ENCODE data around the gene FAM114A2. TPM values are rescaled to one million over a fixed set of nuclear protein-coding genes. Genes with fewer than 3 reads are reported as not detected.

The FAM114A2 gene
- total RNA-seq, 2 experiments from 2014 or later = 16.5 to 33.2 TPM

DNA sequence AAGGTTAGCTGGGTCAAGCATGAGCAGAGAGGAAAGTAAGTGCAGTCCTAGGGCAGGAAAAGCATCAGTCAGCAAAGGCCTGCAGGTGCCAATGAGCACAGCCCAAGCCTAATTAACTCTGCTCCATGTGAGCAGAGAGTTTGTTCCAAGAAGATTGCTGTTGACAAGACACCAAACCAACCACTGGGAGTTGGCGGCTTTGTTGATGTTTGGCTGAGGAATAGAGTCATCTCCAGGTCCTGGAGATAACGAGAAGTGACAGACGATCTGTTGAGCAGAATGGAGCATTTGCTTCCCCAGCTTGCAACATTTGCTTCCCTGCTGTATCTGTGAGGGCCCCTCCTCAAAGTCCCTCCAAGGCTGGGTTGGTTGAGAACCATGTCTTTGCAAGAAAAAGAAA lies 68.2 kb downstream of the FAM114A2 start:
- intact Hi-C loops (cut with micrococcal nuclease; ENCODE audit: unreplicated experiment) = loop anchor here (10.0 kb wide), 1 partner anchor 644 kb away; no protein-coding TSS in a partner anchor
- H3K79me2 ChIP-seq (ENCODE audit: insufficient read depth, low read depth, low read length) = no peaks in the 10 kb centered on the region
- TF ChIP-seq CTCF (conservative IDR thresholded peaks at IDR 0.05; ENCODE audit: low read length) (no peak), EZH2phosphoT487 (IDR thresholded peaks at IDR 0.05; ENCODE audit: borderline replicate concordance, low read depth, low read length) (no peak)
- no peak for DNase-seq (ENCODE audit: low spot score)
- no peaks in the 10 kb centered on the region for H4K20me1 ChIP-seq (ENCODE audit: insufficient read depth, low read length)
- no peak overlapping the region for H3K4me3 ChIP-seq (ENCODE audit: low read depth, low read length, poor library complexity, severe bottlenecking)
- no TSS peak for BruUV-seq (replicated peaks)
- H3K4me2 ChIP-seq (ENCODE audit: low read length) = no peak overlapping the region
- no peak overlapping the region for H3K27ac ChIP-seq (ENCODE audit: low read depth, low read length, poor library complexity, severe bottlenecking)
- POLR2A ChIA-PET = interaction anchor here (0.8 to 0.9 kb wide), 2 partner anchors 70 to 761 kb away, joined by 3 read pairs; no protein-coding TSS in a partner anchor
- H3K9me2 ChIP-seq (ENCODE audit: insufficient read depth, low read length) = no peaks in the 10 kb centered on the region
- no peaks in the 10 kb centered on the region for H3K4me1 ChIP-seq (ENCODE audit: insufficient read depth, low read length, poor library complexity, severe bottlenecking)
- H3K9me3 ChIP-seq (ENCODE audit: low read length) = no peaks in the 10 kb centered on the region
- no peak overlapping the region for H2AFZ ChIP-seq (ENCODE audit: low read length)
- CTCF ChIA-PET (ENCODE audit: unreplicated experiment) = no interaction called here
- no peaks in the 10 kb centered on the region for H3K36me3 ChIP-seq (ENCODE audit: insufficient read depth, low read length)

- Histone ChIP-seq H2AFZ (ENCODE audit: low read length) (no peak overlapping the region), H3K27ac (ENCODE audit: low read depth, low read length, poor library complexity, severe bottlenecking) (no peak overlapping the region), H3K4me1 (ENCODE audit: insufficient read depth, low read length, poor library complexity, severe bottlenecking) (no peaks in the 10 kb centered on the region), H4K20me1 (ENCODE audit: insufficient read depth, low read length) (no peaks in the 10 kb centered on the region), H3K4me2 (ENCODE audit: low read length) (no peak overlapping the region), H3K36me3 (ENCODE audit: insufficient read depth, low read length) (no peaks in the 10 kb centered on the region), H3K9me2 (ENCODE audit: insufficient read depth, low read length) (no peaks in the 10 kb centered on the region), H3K4me3 (ENCODE audit: low read depth, low read length, poor library complexity, severe bottlenecking) (no peak overlapping the region), H3K79me2 (ENCODE audit: insufficient read depth, low read depth, low read length) (no peaks in the 10 kb centered on the region), H3K9me3 (ENCODE audit: low read length) (no peaks in the 10 kb centered on the region)
- DNase-seq (ENCODE audit: low spot score) = no peak
- ChIA-PET POLR2A (interaction anchor here (0.6 to 0.7 kb wide), 3 partner anchors 103 to 1416 kb away, joined by 3 read pairs; no protein-coding TSS in a partner anchor), CTCF (ENCODE audit: unreplicated experiment) (no interaction called here)
- BruUV-seq (replicated peaks) = no TSS peak
- no peak for TF ChIP-seq CTCF (conservative IDR thresholded peaks at IDR 0.05; ENCODE audit: low read length)
- no peak for TF ChIP-seq EZH2phosphoT487 (IDR thresholded peaks at IDR 0.05; ENCODE audit: borderline replicate concordance, low read depth, low read length)
- intact Hi-C loops (cut with micrococcal nuclease; ENCODE audit: unreplicated experiment) = loop anchor here (10.0 kb wide), 3 partner anchors 145 to 1435 kb away; no protein-coding TSS in a partner anchor
Observed at GRCh38 chr5:153969563-153969895, 69.2 kb downstream of the FAM114A2 start.

DNA sequence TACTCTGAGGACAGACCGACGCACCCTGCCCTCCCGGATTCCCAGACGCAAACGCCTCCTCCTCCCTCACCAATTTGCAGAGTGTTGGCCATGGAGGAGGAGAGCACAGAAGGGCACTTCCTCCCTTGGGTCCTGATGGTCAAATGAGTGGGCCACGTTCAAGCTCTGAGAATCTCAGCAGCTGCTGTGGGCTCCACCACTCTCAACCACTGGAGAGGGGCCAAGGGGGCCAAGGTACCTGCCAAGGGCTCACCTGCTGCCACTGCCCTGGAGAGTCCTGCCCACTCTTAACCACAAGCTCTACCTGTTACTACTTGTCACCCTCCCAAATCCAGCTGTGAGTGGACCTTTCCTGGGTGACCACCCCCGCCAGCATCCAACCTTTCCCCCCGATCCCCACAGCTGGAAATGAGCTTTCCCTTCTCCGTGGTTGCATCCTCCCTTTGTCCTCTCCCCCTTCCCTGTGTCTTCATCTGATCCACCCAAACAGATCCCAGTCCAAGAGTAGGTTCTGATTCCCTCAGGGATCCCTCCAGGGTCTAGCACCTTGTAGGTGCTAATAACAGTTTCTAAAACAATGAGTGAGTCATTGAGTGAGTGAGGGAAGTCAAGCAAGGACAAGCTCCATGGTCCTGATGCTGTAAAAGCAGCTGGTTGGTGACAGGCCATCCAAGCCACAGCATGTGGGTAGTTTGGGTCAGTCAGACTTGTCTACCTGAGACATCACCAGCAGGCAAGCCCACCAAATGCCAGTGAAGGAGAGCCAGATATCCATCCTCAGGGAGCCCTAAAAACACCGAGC lies 69.7 kb downstream of the FAM114A2 start:
- no peaks in the 10 kb centered on the region for H4K20me1 ChIP-seq (ENCODE audit: insufficient read depth, low read length)
- no peaks in the 10 kb centered on the region for H3K79me2 ChIP-seq (ENCODE audit: insufficient read depth, low read depth, low read length)
- no peak for DNase-seq (ENCODE audit: low spot score)
- H3K27ac ChIP-seq (ENCODE audit: low read depth, low read length, poor library complexity, severe bottlenecking) = no peak overlapping the region
- H3K9me3 ChIP-seq (ENCODE audit: low read length) = no peaks in the 10 kb centered on the region
- no peak overlapping the region for H2AFZ ChIP-seq (ENCODE audit: low read length)
- no TSS peak for BruUV-seq (replicated peaks)
- intact Hi-C loops (cut with micrococcal nuclease; ENCODE audit: unreplicated experiment) = loop anchor here (10.0 kb wide), 3 partner anchors 144 to 1434 kb away; no protein-coding TSS in a partner anchor
- H3K4me3 ChIP-seq (ENCODE audit: low read depth, low read length, poor library complexity, severe bottlenecking) = no peak overlapping the region
- POLR2A ChIA-PET = interaction anchor here (0.6 kb wide), 2 partner anchors 103 to 1416 kb away, joined by 3 read pairs; no protein-coding TSS in a partner anchor
- H3K4me1 ChIP-seq (ENCODE audit: insufficient read depth, low read length, poor library complexity, severe bottlenecking) = no peaks in the 10 kb centered on the region
- no peaks in the 10 kb centered on the region for H3K36me3 ChIP-seq (ENCODE audit: insufficient read depth, low read length)
- H3K4me2 ChIP-seq (ENCODE audit: low read length) = no peak overlapping the region
- CTCF ChIA-PET (ENCODE audit: unreplicated experiment) = no interaction called here
- TF ChIP-seq EZH2phosphoT487 (IDR thresholded peaks at IDR 0.05; ENCODE audit: borderline replicate concordance, low read depth, low read length) (no peak), CTCF (conservative IDR thresholded peaks at IDR 0.05; ENCODE audit: low read length) (no peak)
- H3K9me2 ChIP-seq (ENCODE audit: insufficient read depth, low read length) = no peaks in the 10 kb centered on the region

All from OCI-LY7 (cell line).